Measurements from ENCODE around the gene KCNG4. TPM values are rescaled to one million over a fixed set of nuclear protein-coding genes. Genes with fewer than 3 reads are reported as not detected.

The KCNG4 gene
- total RNA-seq, 1 donor from 2014 or later, result not detected

- no peak for FAIRE-seq
These were observed 26.6 kb upstream of the KCNG4 start for GRCh38 chr16:84266451-84266850.

GRCh38 chr16:84262939-84263338 lies 23.1 kb upstream of the KCNG4 start:
- DNase-seq (ENCODE audit: low spot score in 2 of 2) (no peak), FAIRE-seq (no peak)

More at GRCh38 chr16:84266451-84266850, 26.6 kb upstream of the KCNG4 start:
- peak; percentile 46 for DNase-seq (ENCODE audit: low spot score in 2 of 2)

- DNase-seq (ENCODE audit: low spot score in 2 of 2), result no peak
These were observed 22.2 kb upstream of the KCNG4 start for GRCh38 chr16:84262031-84262430.

GRCh38 chr16:84260766-84261554 lies 21.1 kb upstream of the KCNG4 start:
- DNase-seq (ENCODE audit: low spot score in 2 of 2), result no peak
- no peak for FAIRE-seq

More at GRCh38 chr16:84262031-84262430, 22.2 kb upstream of the KCNG4 start:
- FAIRE-seq, result no peak

- no peak for DNase-seq (ENCODE audit: low spot score in 2 of 2)
- FAIRE-seq, result no peak
These were observed 19.9 kb upstream of the KCNG4 start for GRCh38 chr16:84259691-84260090.

- no peak for DNase-seq (ENCODE audit: low spot score in 2 of 2)
- no peak for FAIRE-seq
These were observed 18.5 kb upstream of the KCNG4 start for GRCh38 chr16:84258266-84258665.

GRCh38 chr16:84255050-84255810 lies 15.4 kb upstream of the KCNG4 start:
- DNase-seq (ENCODE audit: low spot score in 2 of 2) (no peak), FAIRE-seq (no peak)

GRCh38 chr16:84254062-84254461 lies 14.2 kb upstream of the KCNG4 start:
- DNase-seq (ENCODE audit: low spot score in 2 of 2) (no peak), FAIRE-seq (no peak)

GRCh38 chr16:84253173-84253572 lies 13.4 kb upstream of the KCNG4 start:
- no peak for DNase-seq (ENCODE audit: low spot score in 2 of 2)
- no peak for FAIRE-seq

GRCh38 chr16:84252184-84252583 lies 12.4 kb upstream of the KCNG4 start:
- DNase-seq (ENCODE audit: low spot score in 2 of 2), result no peak
- no peak for FAIRE-seq

GRCh38 chr16:84247844-84248243 lies 8.0 kb upstream of the KCNG4 start:
- no peak for DNase-seq (ENCODE audit: low spot score in 2 of 2)
- no peak for FAIRE-seq

- no peak for DNase-seq (ENCODE audit: low spot score in 2 of 2)
- FAIRE-seq, result no peak
These were observed 7.5 kb upstream of the KCNG4 start for GRCh38 chr16:84247331-84247730.

- FAIRE-seq, result no peak
- DNase-seq (ENCODE audit: low spot score in 2 of 2), result no peak
These were observed 6.9 kb upstream of the KCNG4 start for GRCh38 chr16:84246679-84247077.

- FAIRE-seq, result no peak
- DNase-seq (ENCODE audit: low spot score in 2 of 2), result no peak
These were observed 6.3 kb upstream of the KCNG4 start for GRCh38 chr16:84245956-84246678.

GRCh38 chr16:84244728-84245127 lies 4.9 kb upstream of the KCNG4 start:
- FAIRE-seq (no peak), DNase-seq (ENCODE audit: low spot score in 2 of 2) (no peak)

GRCh38 chr16:84243732-84244131 lies 3.9 kb upstream of the KCNG4 start:
- DNase-seq (ENCODE audit: low spot score in 2 of 2) (no peak), FAIRE-seq (no peak)

GRCh38 chr16:84242839-84243238 lies 3.0 kb upstream of the KCNG4 start:
- DNase-seq (ENCODE audit: low spot score in 2 of 2) (no peak), FAIRE-seq (no peak)

- DNase-seq (ENCODE audit: low spot score in 2 of 2) (no peak), FAIRE-seq (no peak)
These were observed 2.0 kb upstream of the KCNG4 start for GRCh38 chr16:84241778-84242177.

- FAIRE-seq, result no peak
- DNase-seq (ENCODE audit: low spot score in 2 of 2), result no peak
These were observed 643 bp upstream of the KCNG4 start for GRCh38 chr16:84240455-84240854.

GRCh38 chr16:84239141-84239769 lies 557 bp downstream of the KCNG4 start:
- no peak for FAIRE-seq
- no peak for DNase-seq (ENCODE audit: low spot score in 2 of 2)
